ENCODE data around the gene HBM. TPM values are rescaled to one million over a fixed set of nuclear protein-coding genes. Genes with fewer than 3 reads are reported as not detected.
"Not testable (repeated sequence)": the region's sequence is repeated elsewhere in the genome, so short reads cannot be mapped to it uniquely, and the experiment has no call there.

The HBM gene
- total RNA-seq, 1 experiment from 2014 or later = not detected

GRCh38 chr16:159136-159849 lies 6.5 kb upstream of the HBM start:
- Histone ChIP-seq H3K18ac (ENCODE audit: insufficient read length, low read depth, low read length) (no peak overlapping the region), H3K9ac (ENCODE audit: extremely low read depth, insufficient read length, low read length) (no peak overlapping the region), H3K27me3 (ENCODE audit: insufficient read depth, low read length) (peaks cover 9% of the 10 kb centered on the region; the same call in 1 of the 2 replicates), H3K56ac (ENCODE audit: insufficient read length, low read depth, low read length) (no peak overlapping the region), H3K14ac (ENCODE audit: insufficient read depth, low read length) (no peak overlapping the region), H3K23ac (ENCODE audit: insufficient read length, low read depth, low read length) (no peak overlapping the region), H2BK20ac (ENCODE audit: low read depth, low read length, poor library complexity, severe bottlenecking) (no peak overlapping the region), H2AFZ (ENCODE audit: low read length) (no peak overlapping the region), H3K23me2 (ENCODE audit: insufficient read length, low read depth, low read length, poor library complexity, severe bottlenecking) (peaks cover 6% of the 10 kb centered on the region), H2BK5ac (ENCODE audit: insufficient read length, low read length) (no peak overlapping the region), H3T11ph (ENCODE audit: low read length) (no peak overlapping the region), H4K20me1 (ENCODE audit: control insufficient read depth, insufficient read depth, insufficient read length) (no peaks in the 10 kb centered on the region), H4K91ac (ENCODE audit: insufficient read length, low read depth, low read length) (no peak overlapping the region), H3K79me1 (ENCODE audit: insufficient read depth, low read depth, low read length, poor library complexity, severe bottlenecking) (no peaks in the 10 kb centered on the region), H3K4ac (ENCODE audit: low read depth, low read length) (no peak overlapping the region), H2BK12ac (ENCODE audit: insufficient read length, low read depth, low read length) (no peak overlapping the region), H3K4me2 (ENCODE audit: insufficient read depth, insufficient read length, low read length) (no peak overlapping the region), H2AK5ac (ENCODE audit: insufficient read length, low read length) (no peak overlapping the region), H4K8ac (replicated peaks; ENCODE audit: insufficient read length, low read depth, low read length) (no peak overlapping the region), H3K9me3 (ENCODE audit: control insufficient read depth, low read depth, low read length) (no peaks in the 10 kb centered on the region), H4K5ac (ENCODE audit: insufficient read length, low read depth, low read length) (no peak overlapping the region), H3K27ac (ENCODE audit: insufficient read length, low read depth, low read length) (no peak overlapping the region), H2BK120ac (ENCODE audit: low read depth, low read length, poor library complexity, severe bottlenecking) (no peak overlapping the region), H2BK15ac (ENCODE audit: low read depth, low read length) (no peak overlapping the region), H3K79me2 (ENCODE audit: insufficient read depth, low read length) (no peaks in the 10 kb centered on the region), H3K4me1 (ENCODE audit: insufficient read depth, low read length) (no peaks in the 10 kb centered on the region)
- H3K9me3 Mint-ChIP-seq = peaks cover 5 to 9% of the 10 kb centered on the region in 2 experiments; a peak in 3 of 5 replicates
- no peak for DNase-seq
- no peak overlapping the region for H3K27ac Mint-ChIP-seq
- H3K36me3 Mint-ChIP-seq (ENCODE audit: insufficient read depth in 1 of 3, low read depth in 3 of 3) = no peaks in the 10 kb centered on the region
- H3K4me1 Mint-ChIP-seq = peaks cover 9% of the 10 kb centered on the region in 2 experiments
- WGBS (ENCODE audit: extremely low coverage, insufficient read length, low lambda C conversion rate) = no CpG with 5 or more reads among the region's 6 CpGs
- H3K27me3 Mint-ChIP-seq (ENCODE audit: low read depth) = peaks cover 72% of the 10 kb centered on the region
- no peak overlapping the region for H3K4me3 Mint-ChIP-seq
- TF ChIP-seq CTCF (conservative IDR thresholded peaks at IDR 0.05) = no peak

GRCh38 chr16:160242-160641 lies 5.5 kb upstream of the HBM start:
- H3K4me1 Mint-ChIP-seq; H3K79me1 ChIP-seq (ENCODE audit: insufficient read depth, low read depth, low read length, poor library complexity, severe bottlenecking); H3K27ac Mint-ChIP-seq; H2BK12ac ChIP-seq (ENCODE audit: insufficient read length, low read depth, low read length); H2BK20ac ChIP-seq (ENCODE audit: low read depth, low read length, poor library complexity, severe bottlenecking); H3K18ac ChIP-seq (ENCODE audit: insufficient read length, low read depth, low read length); H3K23me2 ChIP-seq (ENCODE audit: insufficient read length, low read depth, low read length, poor library complexity, severe bottlenecking); H3K36me3 Mint-ChIP-seq (ENCODE audit: insufficient read depth in 1 of 3, low read depth in 3 of 3); H3K4me1 ChIP-seq (ENCODE audit: insufficient read depth, low read length); H3K4me2 ChIP-seq (ENCODE audit: insufficient read depth, insufficient read length, low read length); H4K20me1 ChIP-seq (ENCODE audit: control insufficient read depth, insufficient read depth, insufficient read length); H3K9ac ChIP-seq (ENCODE audit: extremely low read depth, insufficient read length, low read length); H3K56ac ChIP-seq (ENCODE audit: insufficient read length, low read depth, low read length); H3K9me3 Mint-ChIP-seq; H3K27me3 ChIP-seq (ENCODE audit: insufficient read depth, low read length); DNase-seq; H3K23ac ChIP-seq (ENCODE audit: insufficient read length, low read depth, low read length); H3K4me3 Mint-ChIP-seq; H4K91ac ChIP-seq (ENCODE audit: insufficient read length, low read depth, low read length); H3K14ac ChIP-seq (ENCODE audit: insufficient read depth, low read length); H2AK5ac ChIP-seq (ENCODE audit: insufficient read length, low read length); H3K9me3 ChIP-seq (ENCODE audit: control insufficient read depth, low read depth, low read length); H2AFZ ChIP-seq (ENCODE audit: low read length); H4K8ac ChIP-seq (replicated peaks; ENCODE audit: insufficient read length, low read depth, low read length); H3K27ac ChIP-seq (ENCODE audit: insufficient read length, low read depth, low read length); H3T11ph ChIP-seq (ENCODE audit: low read length); H4K5ac ChIP-seq (ENCODE audit: insufficient read length, low read depth, low read length); H2BK15ac ChIP-seq (ENCODE audit: low read depth, low read length); H3K79me2 ChIP-seq (ENCODE audit: insufficient read depth, low read length); H3K4ac ChIP-seq (ENCODE audit: low read depth, low read length); H2BK120ac ChIP-seq (ENCODE audit: low read depth, low read length, poor library complexity, severe bottlenecking); H2BK5ac ChIP-seq (ENCODE audit: insufficient read length, low read length): not testable (repeated sequence)
- no CpG with 5 or more reads among the region's 20 CpGs for WGBS (ENCODE audit: extremely low coverage, insufficient read length, low lambda C conversion rate)
- H3K27me3 Mint-ChIP-seq (ENCODE audit: low read depth) = peaks cover 67% of the 10 kb centered on the region
